Lung (tissue), 12 donors: ENCODE measurements around the gene ALDH1A1. TPM values are rescaled to one million over a fixed set of nuclear protein-coding genes. Genes with fewer than 3 reads are reported as not detected.

Source experiments
- ATAC-seq: fragments of 200-7000 bp; cut with Tn5 transposase; one replicate; pipeline ENCODE4 v1.9.1; 2020; ENCODE audit warnings: moderate number of reproducible peaks; ENCODE audit not compliant: insufficient read depth, low FRiP score
- DNase-seq, 3 donors: peaks; one replicate each; pipeline ENCODE4 v3.0.0-alpha.2; 2013 to 2017
- H3K27ac ChIP-seq, 2 donors: one replicate each; pipeline ENCODE4 v1.5.1; 2013; ENCODE audit warnings: mild to moderate bottlenecking in 2 of 2, moderate library complexity in 2 of 2, control low read depth in 1 of 2, inconsistent platforms in 1 of 2, low read depth in 1 of 2, low read length in 1 of 2
- H3K27me3 ChIP-seq, 3 donors: one replicate each; pipeline ENCODE4 v1.5.1; 2013; ENCODE audit warnings: low read length in 2 of 3; ENCODE audit not compliant: control insufficient read depth in 3 of 3, insufficient read depth in 3 of 3
- H3K36me3 ChIP-seq, 4 donors: one replicate each; pipeline ENCODE4 v1.5.1; 2013; ENCODE audit warnings: low read length in 4 of 4, mild to moderate bottlenecking in 1 of 4, moderate library complexity in 1 of 4; ENCODE audit not compliant: control insufficient read depth in 4 of 4, insufficient read depth in 4 of 4
- H3K4me1 ChIP-seq, 5 donors: one replicate each; pipeline ENCODE4 v1.5.1; 2013; ENCODE audit warnings: low read length in 5 of 5, mild to moderate bottlenecking in 2 of 5, moderate library complexity in 1 of 5; ENCODE audit not compliant: control insufficient read depth in 5 of 5, insufficient read depth in 5 of 5
- H3K4me3 ChIP-seq: one replicate; pipeline ENCODE4 v1.5.1; 2013; ENCODE audit warnings: mild to moderate bottlenecking, control low read depth, moderate library complexity
- H3K9ac ChIP-seq, 2 donors: one replicate each; pipeline ENCODE4 v1.5.1; 2013; ENCODE audit warnings: low read length in 2 of 2, control low read depth in 1 of 2; ENCODE audit not compliant: insufficient read depth in 1 of 2
- H3K9me3 ChIP-seq, 4 donors: one replicate each; pipeline ENCODE4 v1.5.1; 2013; ENCODE audit warnings: low read length in 3 of 4, mild to moderate bottlenecking in 1 of 4, moderate library complexity in 1 of 4; ENCODE audit not compliant: control insufficient read depth in 4 of 4, insufficient read depth in 3 of 4
- WGBS, 2 donors: extraction: QIAGEN DNeasy Blood & Tissue Kit; methylation state at CpG; one replicate each; pipeline ENCODE4 v1.1.7; 2013; 5-methylcytosine and 5-hydroxymethylcytosine counted together
- polyA plus RNA-seq, 2 donors: library from polyadenylated mRNA; stranded (reverse); fragments of 200-250 nt; gene quantifications; one replicate each; pipeline ENCODE4 v1.2.1, GENCODE V29; 2013
- total RNA-seq, 2 donors: library from RNA; depleted of rRNA in 1 of 2; stranded (reverse); fragments of >200 nt in 1 of 2; gene quantifications; one replicate each; pipeline ENCODE4 v1.2.1, GENCODE V29; 2014 to 2021
- TF ChIP-seq, protein P1 (sequence below): IDR thresholded peaks from 2 replicates; pipeline ENCODE4 v1.5.1; 2012; ENCODE audit warnings: mild to moderate bottlenecking; ENCODE audit errors: control extremely low read depth, extremely low read depth
- donor health status: control.
- donor health status: control.
- donor health status: Bipolar disorder and iron deficiency.
- donor health status: healthy.
- donor health status: DM: yes; HTN: yes; CAD: no.

ALDH1A1 gene
- total and polyA plus RNA-seq, 4 donors, result 31.9 to 168 (median 131) TPM

DNA sequence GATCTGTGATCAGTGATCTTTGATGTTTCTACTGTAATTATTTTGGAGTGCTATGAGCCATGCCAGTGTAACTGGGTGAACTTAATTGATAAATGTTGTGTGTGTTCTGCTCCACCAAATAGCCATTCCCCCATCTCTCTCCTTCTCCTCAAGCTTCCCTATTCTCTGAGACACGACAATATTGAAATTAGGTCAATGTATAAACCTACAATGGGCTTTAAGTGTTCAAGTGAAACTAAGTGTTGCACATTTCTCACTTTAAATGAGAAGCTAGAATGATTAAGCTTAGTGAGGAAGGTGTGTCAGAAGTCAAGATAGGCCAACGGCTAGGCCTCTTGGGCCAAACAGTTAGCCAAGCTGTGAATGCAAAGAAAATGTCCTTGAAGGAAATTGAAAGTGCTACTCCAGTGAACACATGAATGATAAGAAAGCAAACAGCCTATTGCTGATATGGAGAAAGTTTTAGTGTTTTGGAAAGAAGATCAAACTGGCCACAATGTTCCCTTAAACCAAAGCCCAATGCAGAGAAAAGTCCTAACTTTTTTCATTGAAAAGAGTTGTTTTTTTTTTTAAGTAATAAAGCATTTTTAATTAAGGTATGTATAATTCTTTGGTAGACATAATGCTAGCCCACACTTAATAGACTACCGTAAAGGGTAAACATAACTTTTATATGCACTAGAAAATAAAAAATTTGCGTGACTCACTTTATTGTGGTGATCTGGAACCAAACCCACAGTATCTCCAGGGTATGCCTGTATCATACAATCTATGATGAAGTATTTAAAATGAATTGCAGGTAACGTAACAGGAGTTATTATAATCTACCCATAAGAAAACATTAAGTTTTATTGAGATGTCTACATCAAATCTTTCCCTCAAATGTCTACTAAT is 42.5 kb upstream of the ALDH1A1 start:
- no peak overlapping the region for H3K9ac ChIP-seq
- DNase-seq (no peak), ATAC-seq (no peak)
- H3K27me3 ChIP-seq, result no peaks in the 10 kb centered on the region
- TF ChIP-seq, protein P1, sequence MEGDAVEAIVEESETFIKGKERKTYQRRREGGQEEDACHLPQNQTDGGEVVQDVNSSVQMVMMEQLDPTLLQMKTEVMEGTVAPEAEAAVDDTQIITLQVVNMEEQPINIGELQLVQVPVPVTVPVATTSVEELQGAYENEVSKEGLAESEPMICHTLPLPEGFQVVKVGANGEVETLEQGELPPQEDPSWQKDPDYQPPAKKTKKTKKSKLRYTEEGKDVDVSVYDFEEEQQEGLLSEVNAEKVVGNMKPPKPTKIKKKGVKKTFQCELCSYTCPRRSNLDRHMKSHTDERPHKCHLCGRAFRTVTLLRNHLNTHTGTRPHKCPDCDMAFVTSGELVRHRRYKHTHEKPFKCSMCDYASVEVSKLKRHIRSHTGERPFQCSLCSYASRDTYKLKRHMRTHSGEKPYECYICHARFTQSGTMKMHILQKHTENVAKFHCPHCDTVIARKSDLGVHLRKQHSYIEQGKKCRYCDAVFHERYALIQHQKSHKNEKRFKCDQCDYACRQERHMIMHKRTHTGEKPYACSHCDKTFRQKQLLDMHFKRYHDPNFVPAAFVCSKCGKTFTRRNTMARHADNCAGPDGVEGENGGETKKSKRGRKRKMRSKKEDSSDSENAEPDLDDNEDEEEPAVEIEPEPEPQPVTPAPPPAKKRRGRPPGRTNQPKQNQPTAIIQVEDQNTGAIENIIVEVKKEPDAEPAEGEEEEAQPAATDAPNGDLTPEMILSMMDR, result no peak
- no peaks in the 10 kb centered on the region for H3K9me3 ChIP-seq
- no peak overlapping the region for H3K27ac ChIP-seq
- H3K36me3 ChIP-seq, result no peaks in the 10 kb centered on the region
- 80 to 84% methylated on average over 5 of the region's 5 CpGs for WGBS, 2 donors
- no peak overlapping the region for H3K4me3 ChIP-seq
- peaks cover 0 to 5% (median 0%) of the 10 kb centered on the region in 5 donors for H3K4me1 ChIP-seq

DNA sequence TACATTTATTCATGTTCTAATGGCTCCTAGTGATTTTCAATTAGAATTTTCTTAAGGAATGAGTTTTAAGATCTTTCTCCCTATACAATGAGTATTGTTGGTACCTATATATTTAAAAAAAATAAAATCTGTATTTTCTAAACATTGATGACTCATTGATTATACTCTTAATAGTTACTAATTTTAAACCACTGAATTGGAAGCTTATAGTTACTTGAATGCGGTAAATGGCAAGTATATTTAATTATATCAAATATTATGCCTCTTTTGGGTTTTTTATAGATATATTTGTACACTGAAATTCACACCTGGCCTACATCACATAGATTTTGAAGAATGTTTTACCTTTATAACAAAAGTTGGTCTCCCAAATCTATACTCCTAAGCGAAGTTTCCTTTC is 38.9 kb upstream of the ALDH1A1 start:
- Histone ChIP-seq H3K9me3 (no peaks in the 10 kb centered on the region), H3K36me3 (no peaks in the 10 kb centered on the region), H3K9ac (no peak overlapping the region), H3K4me3 (no peak overlapping the region), H3K27ac (no peak overlapping the region), H3K27me3 (no peaks in the 10 kb centered on the region), H3K4me1 (no peaks in the 10 kb centered on the region)
- WGBS, 2 donors, result 96 to 100% methylated on average over 2 of the region's 2 CpGs
- TF ChIP-seq, protein P1, result no peak
- ATAC-seq (no peak), DNase-seq (no peak)

- Histone ChIP-seq H3K4me3 (no peak overlapping the region), H3K9ac (no peak overlapping the region), H3K27ac (no peak overlapping the region), H3K9me3 (no peaks in the 10 kb centered on the region), H3K27me3 (no peaks in the 10 kb centered on the region), H3K4me1 (no peaks in the 10 kb centered on the region), H3K36me3 (no peaks in the 10 kb centered on the region)
- TF ChIP-seq, protein P1, result no peak
- ATAC-seq (no peak), DNase-seq (no peak)
- WGBS, 2 donors, result 95 to 97% methylated on average over 1 of the region's 1 CpG
Observed at GRCh38 chr9:72990397-72991182, 37.7 kb upstream of the ALDH1A1 start.
